Right ventricle myocardium superior (tissue), 1 donor: ENCODE data around the gene TATDN2. TPM values are rescaled to one million over a fixed set of nuclear protein-coding genes. Genes with fewer than 3 reads are reported as not detected.

Experiments
- ATAC-seq: fragments of 200-7000 bp; cut with Tn5 transposase; one replicate; pipeline ENCODE4 v1.9.1; 2020; ENCODE audit warnings: mild to moderate bottlenecking; ENCODE audit not compliant: poor library complexity
- DNase-seq: peaks from one replicate; pipeline ENCODE4 v3.0.0-alpha.2; 2020
- intact Hi-C: fragments of 100-400 bp; cut with DNase I; formaldehyde crosslinking; loops from one replicate; pipeline ENCODE4 v1.11.2; 2022
- long read RNA-seq: library from polyadenylated mRNA; unstranded; transcript quantifications from one replicate; pipeline ENCODE4 v2.0.0, GENCODE V29; 2021
- total RNA-seq: library from RNA; stranded (reverse); fragmentation: NEBNext Ultra II Directional; extraction: Animal tissue kit (Norgen Biotek cat#: 25700); gene quantifications from one replicate; pipeline ENCODE4 v1.2.1, GENCODE V29; 2021
- donor health status: DM: no; HTN: yes; CAD: no; lungs with severe emphysema.

Gene TATDN2
- total RNA-seq = 16.4 TPM
- long read RNA-seq, full-length matches to known transcripts = 1 of 7 reads
- long read RNA-seq, partial matches to known transcripts = 5 of 7 reads
- long read RNA-seq, other reads (novel, unspliced or antisense) = 1 of 7 reads

- ATAC-seq (peak; percentile 99), DNase-seq (peak; percentile 98)
- intact Hi-C loops = no loop called here
These were observed at the start of gene TATDN2 for GRCh38 chr3:10248184-10248983. Gene TATDN2, plus strand, starts transcription at chr3:10248459. Its CDS starts 742 bp downstream, at chr3:10249201.

- ATAC-seq (no peak), DNase-seq (no peak)
- intact Hi-C loops = no loop called here
These were observed 49.3 kb upstream of the TATDN2 start for GRCh38 chr3:10198761-10199649.

GRCh38 chr3:10204921-10205320 is 43.3 kb upstream of the TATDN2 start:
- intact Hi-C loops = no loop called here
- DNase-seq = no peak
- ATAC-seq = no peak

GRCh38 chr3:10205451-10206165 is 42.7 kb upstream of the TATDN2 start:
- ATAC-seq (peak; percentile 20), DNase-seq (peak; percentile 54)
- intact Hi-C loops = no loop called here

- DNase-seq = no peak
- intact Hi-C loops = no loop called here
- ATAC-seq = no peak
These were observed 42.1 kb upstream of the TATDN2 start for GRCh38 chr3:10206166-10206511.

- no peak for ATAC-seq
These were observed 35.0 kb upstream of the TATDN2 start for GRCh38 chr3:10213156-10213792.

GRCh38 chr3:10215578-10216368 is 32.5 kb upstream of the TATDN2 start:
- ATAC-seq (no peak), DNase-seq (no peak)
- intact Hi-C loops = no loop called here

More at GRCh38 chr3:10213156-10213792, 35.0 kb upstream of the TATDN2 start:
- intact Hi-C loops = no loop called here
- no peak for DNase-seq

GRCh38 chr3:10217359-10217758 is 30.9 kb upstream of the TATDN2 start:
- no peak for ATAC-seq
- no peak for DNase-seq
- intact Hi-C loops = no loop called here

GRCh38 chr3:10219737-10220136 is 28.5 kb upstream of the TATDN2 start:
- no peak for ATAC-seq
- intact Hi-C loops = no loop called here
- DNase-seq = no peak

GRCh38 chr3:10223676-10224639 is 24.3 kb upstream of the TATDN2 start:
- ATAC-seq = no peak
- no peak for DNase-seq
- intact Hi-C loops = loop anchor here (2.0 kb wide), 1 partner anchor 59 kb away; the partner anchor contains the start of gene IRAK2

- intact Hi-C loops = loop anchor here (2.0 kb wide), 1 partner anchor 60 kb away; the partner anchor contains the start of gene IRAK2
- DNase-seq (peak; percentile 75), ATAC-seq (peak; percentile 93)
These were observed 23.2 kb upstream of the TATDN2 start for GRCh38 chr3:10224794-10225665.

- ATAC-seq = no peak
- intact Hi-C loops = no loop called here
These were observed 22.0 kb upstream of the TATDN2 start for GRCh38 chr3:10226293-10226692.

GRCh38 chr3:10228248-10228950 is 19.9 kb upstream of the TATDN2 start:
- no peak for ATAC-seq
- DNase-seq = no peak
- intact Hi-C loops = no loop called here

More at GRCh38 chr3:10226293-10226692, 22.0 kb upstream of the TATDN2 start:
- DNase-seq = no peak

- no peak for ATAC-seq
These were observed 18.7 kb upstream of the TATDN2 start for GRCh38 chr3:10229576-10229975.

GRCh38 chr3:10232137-10232536 is 16.1 kb upstream of the TATDN2 start:
- no peak for DNase-seq
- intact Hi-C loops = no loop called here
- peak; percentile 58 for ATAC-seq

More at GRCh38 chr3:10229576-10229975, 18.7 kb upstream of the TATDN2 start:
- no peak for DNase-seq
- intact Hi-C loops = no loop called here
